Limb (tissue), 2 donors: ENCODE results near the gene PRKCH.

Experiments used
- DNase-seq, 2 donors: peaks; one replicate each; pipeline ENCODE4 v3.0.0-alpha.2; 2016; ENCODE audit errors: extremely low spot score in 2 of 2

Gene PRKCH

GRCh38 chr14:61335671-61336275, 14.4 kb downstream of the PRKCH start:
- no peak for DNase-seq

DNA sequence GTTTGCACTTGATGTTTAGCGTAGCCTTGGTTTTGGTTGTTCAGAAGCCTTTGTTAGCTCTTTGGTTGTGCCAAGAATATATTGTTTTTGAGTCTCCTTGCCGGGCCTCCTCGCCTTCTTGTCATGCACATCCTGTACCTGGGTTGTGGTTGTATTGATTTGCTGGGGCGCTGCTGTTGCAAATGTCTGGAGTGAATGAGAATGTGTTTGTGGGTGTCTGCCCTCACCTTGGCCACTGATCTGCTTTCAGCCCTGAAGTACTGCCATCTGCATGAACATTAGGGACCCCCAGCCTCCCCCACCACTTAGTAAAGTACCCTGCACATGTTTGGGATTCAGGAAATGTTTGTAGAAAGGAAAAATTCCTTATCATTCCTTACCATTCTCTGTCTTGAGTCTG, 16.5 kb downstream of the PRKCH start:
- DNase-seq = no peak

- no peak for DNase-seq
Observed at GRCh38 chr14:61338457-61338856, 17.1 kb downstream of the PRKCH start.

DNA sequence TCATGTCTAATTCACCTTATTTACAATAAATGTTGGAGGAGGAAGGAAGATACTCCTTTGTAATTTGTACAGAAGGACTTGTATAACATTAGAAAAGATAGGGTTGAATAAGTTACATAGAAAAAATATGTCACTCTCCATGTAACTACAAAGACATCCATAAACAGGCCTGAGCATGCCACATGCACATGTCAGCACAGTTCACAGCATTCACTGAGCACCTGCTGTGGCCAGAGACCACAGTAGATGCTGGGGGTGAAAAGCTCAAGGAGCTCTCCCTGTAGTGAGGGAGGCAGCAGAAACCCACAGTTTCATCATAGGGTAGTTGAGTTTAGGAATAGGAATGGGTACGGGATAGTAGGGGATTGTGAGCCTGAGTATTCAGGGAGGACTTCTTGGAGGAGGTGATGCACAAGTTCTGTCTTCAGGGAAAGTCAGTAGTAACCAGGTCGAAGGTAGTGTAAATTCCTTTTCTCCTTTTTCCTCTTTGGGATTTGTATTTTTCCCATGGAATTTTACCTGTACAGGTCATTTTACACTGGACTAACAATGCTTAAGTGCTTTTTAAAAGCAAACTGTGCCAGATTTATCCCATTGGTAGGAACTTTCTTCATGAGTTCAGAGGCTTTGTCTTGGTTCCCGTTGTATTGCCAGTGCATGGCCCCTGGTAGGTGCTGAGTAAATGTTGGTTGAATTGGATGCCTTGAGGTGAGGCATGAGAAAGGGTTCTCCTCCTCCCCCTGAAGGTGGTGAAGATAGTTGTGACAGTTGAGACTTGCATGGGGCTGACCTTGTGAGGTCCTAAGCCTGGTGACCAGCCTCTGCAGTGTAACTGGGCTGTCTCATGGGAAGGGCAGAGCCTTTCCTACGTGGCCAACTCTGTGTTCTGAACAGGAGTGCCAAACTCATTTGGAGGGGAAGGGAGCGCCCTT, 20.2 kb downstream of the PRKCH start:
- no peak for DNase-seq

DNA sequence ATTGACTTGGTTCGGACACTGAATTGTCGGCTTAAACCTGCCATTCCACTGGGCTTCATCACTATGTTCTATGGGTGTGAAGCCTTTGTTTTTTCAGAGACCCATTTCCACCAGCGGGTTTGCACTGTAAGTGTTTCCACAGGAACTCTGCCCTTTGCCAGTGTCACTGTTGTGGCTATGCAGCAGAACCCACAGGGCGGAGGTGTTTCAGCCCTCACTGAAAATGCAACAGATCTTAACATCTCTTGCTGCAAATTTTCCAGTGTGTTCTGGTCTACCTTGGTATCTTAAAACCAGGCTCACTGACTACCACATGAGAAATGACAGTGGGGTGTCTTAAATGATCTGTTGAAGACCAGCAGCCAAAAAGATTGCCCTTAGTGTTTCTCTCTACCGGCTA, 21.1 kb downstream of the PRKCH start:
- DNase-seq = no peak

GRCh38 chr14:61342932-61343331, 21.6 kb downstream of the PRKCH start:
- DNase-seq = no peak

- no peak for DNase-seq
Observed at GRCh38 chr14:61343471-61343870, 22.1 kb downstream of the PRKCH start.

GRCh38 chr14:61343991-61344405, 22.6 kb downstream of the PRKCH start:
- no peak for DNase-seq

DNA sequence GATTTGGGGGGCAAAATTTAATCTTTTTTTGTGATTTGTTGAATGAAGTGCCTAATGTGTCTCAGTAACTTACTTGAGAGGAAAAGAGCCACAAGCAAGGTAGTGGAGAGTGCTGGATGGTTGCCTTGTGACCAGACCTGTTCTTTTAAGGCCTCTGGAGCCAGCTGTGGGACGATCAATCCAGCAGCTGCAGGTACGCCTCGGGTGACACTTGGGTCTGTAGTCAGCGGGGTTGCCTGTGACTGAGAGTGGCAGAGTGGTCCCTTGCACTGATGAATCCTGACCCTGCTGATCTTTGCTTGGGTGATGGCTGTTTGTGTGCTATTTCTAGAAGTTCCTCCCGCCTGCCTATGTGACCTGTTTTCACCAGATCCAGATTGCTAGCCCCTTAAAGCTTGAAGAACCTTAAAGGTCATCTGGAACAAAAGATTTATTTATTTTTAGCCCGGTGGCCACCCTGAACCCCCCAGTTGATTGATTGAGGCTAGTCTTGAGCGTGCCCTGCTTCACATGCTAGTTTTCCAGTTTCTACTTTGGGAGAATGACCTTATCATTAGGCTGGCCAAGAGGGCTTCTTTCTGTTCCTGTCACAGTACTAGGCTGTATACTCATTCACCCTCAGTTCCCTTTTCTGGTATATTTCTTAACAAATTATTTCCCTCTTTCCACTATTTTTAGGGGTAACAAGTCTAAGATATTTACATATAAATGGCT, 23.2 kb downstream of the PRKCH start:
- DNase-seq = no peak

GRCh38 chr14:61345151-61345482, 23.7 kb downstream of the PRKCH start:
- DNase-seq = no peak

DNA sequence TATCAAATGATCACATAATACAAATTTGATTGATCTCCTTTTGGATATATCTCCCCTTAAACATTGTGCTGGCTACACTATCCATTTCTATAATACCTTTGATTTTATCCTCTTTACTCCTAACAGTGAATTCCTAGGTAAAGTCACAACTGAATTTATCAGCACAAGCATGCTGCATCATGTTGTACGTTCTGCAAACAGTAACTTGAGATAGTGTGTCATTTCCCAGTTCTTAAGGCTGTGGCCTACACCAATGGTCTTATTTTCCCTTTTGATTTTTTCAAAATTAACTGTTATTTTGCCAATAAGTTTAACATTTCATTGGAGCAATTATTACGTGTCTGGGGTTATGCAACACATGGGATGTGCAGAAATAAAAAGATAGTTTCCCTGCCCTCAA, 24.8 kb downstream of the PRKCH start:
- DNase-seq = no peak

DNA sequence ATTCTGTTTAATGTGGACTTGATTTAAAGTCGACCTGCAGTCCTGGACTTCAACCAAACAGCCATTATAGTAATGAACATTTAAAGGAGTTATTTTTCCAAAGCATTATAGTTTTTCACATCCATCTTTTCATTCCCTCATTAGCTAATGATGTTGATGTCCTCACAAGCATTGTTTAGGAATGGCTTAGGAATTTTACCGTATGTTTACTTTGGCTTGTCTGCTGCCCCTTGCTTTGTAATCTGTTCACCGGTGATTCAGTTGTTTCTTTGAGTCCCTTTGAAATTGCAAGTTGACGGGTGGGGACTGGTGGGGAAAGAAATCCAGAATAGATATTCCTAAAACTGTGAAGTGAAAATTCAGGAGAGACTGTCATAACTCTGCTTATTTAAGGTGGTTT, 25.4 kb downstream of the PRKCH start:
- DNase-seq = no peak

GRCh38 chr14:61347826-61348443, 26.6 kb downstream of the PRKCH start:
- no peak for DNase-seq

DNA sequence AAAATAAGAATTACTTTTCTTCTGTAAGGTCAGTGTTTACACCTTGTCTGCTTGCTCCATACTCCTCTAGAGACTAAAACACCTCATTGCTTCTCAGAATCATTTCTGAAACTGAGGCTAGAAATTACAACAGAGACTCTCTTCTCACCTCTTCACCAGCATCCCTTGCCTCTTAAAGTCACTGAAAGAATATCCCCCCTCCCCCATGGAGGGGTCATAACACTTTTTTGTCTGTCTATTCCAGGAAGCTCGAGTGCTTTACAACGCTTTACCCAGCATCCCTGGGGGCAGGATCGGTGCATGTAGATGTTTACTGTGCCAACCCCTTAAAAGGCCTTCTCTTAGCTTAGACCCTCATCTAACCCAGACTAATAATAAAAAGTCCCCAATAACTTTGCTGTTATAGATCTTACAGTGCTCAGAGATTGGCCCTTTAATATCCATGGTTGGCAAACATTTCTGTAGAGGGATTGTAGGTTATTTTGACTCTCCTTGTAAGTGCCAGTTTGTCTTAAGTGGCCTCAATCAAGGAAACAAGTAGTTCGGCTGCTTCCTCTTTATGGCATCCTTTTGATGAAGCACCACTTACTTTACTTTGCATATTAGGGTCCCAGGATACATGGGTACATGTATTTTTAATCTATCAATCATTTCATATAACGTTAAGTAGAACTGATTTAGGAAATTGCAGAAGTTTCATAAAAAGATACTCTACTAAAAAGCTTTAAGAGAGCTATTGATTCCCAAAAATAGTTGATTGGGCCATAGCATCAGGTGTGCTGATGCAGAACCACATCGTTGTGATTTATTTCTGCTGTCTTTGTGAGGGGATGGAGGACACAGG, 29.3 kb downstream of the PRKCH start:
- DNase-seq = no peak

GRCh38 chr14:61351477-61351876, 30.1 kb downstream of the PRKCH start:
- DNase-seq = no peak

DNA sequence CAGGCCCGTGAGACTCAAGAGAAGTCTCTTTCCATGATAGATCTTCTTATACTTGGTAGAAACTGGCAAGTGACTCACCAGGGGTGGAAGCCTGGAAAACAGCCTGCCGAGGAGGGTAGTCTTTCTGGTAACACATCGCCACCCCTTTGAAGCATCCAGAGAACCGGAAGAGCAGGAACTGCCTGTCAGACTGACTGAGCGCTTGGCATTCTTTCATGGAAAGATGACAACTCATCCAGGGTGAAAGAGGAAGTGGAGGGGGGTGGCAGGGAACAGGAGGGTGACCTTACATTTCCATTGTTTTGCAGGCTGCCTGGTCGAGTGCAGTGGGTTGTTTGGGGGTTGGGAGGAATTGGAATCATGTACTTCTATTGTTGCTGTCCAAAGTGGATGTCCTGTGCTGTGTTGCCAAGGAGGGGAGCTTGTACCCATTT, 34.5 kb downstream of the PRKCH start:
- no peak for DNase-seq

DNA sequence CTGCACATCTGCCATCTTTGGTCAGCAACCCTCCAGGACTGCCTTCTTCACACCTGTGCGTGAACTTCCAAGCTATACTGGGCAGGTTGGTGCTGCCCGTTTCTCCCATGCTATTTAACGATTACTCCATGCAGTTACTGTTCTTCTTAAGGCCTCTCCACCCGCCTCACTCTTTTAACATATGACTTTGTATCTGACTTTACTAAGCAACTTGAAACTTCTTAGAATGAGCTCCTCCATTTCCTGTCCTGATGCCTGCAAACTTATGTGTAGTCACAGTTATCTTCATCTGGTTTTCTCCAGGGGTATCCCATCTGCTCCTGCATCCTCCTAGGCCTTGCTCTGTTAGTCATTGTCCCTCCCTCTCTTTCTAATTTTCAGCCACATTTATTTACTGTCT, 35.7 kb downstream of the PRKCH start:
- DNase-seq = no peak

- no peak for DNase-seq
Observed at GRCh38 chr14:61358554-61359226, 37.3 kb downstream of the PRKCH start.

DNA sequence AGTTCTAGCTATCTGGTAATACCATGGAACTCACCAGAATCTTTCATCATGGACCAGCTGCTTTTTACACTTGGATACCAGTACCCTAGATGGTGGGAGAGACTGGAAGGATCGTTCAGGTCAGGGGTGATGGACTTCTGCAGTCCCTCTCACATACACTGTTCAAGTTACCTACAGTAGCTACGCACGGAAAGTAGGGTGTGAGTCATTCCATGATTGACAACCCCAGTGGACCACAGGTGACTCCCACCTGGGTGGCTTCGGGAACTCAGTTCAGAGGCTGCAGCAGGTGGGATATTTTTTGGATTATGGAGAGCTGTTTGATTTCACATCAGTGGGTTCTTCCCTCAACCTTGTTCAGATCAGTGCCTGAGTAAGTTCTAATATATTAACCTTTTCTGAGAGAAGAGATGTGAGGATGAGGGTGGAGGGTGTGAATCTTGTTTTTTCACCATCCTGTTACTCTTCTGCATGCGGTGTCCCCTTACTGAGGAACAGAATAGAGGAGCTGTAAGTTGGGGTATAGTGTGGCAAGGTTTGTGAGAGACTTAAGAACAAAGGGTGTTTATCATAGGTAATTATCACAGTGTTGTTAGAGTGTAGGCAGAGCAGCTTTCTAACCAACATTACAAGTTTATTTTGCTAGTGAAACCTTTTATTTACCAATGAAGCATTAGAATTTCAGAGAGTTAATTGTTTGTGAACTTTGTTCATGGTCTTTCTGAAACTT, 39.6 kb downstream of the PRKCH start:
- DNase-seq = no peak
